OCI-LY1 (cell line): Measurements from ENCODE around the gene TPCN2.

Source experiments
- H2AFZ ChIP-seq: fragments of 200-600 bp; sonication (generic), shearing (Covaris generic); 2 replicates; pipeline ENCODE4 v1.6.0; 2014; ENCODE audit warnings: antibody characterized with exemption, mild to moderate bottlenecking, low read length
- H3F3A ChIP-seq: fragments of 200-600 bp; sonication (generic), shearing (Covaris generic); 2 replicates; pipeline ENCODE4 v1.6.0; 2014; ENCODE audit warnings: mild to moderate bottlenecking, antibody characterized with exemption, low read length, moderate library complexity; ENCODE audit not compliant: insufficient read depth
- H3K27ac ChIP-seq: fragments of 200-600 bp; sonication (generic); 2 replicates; pipeline ENCODE4 v1.5.1; 2014; ENCODE audit warnings: low read length, mixed run types, mild to moderate bottlenecking, low read depth; ENCODE audit not compliant: poor library complexity, severe bottlenecking
- H3K27me3 ChIP-seq: fragments of 200-600 bp; sonication (generic); 2 replicates; pipeline ENCODE4 v1.6.0; 2014; ENCODE audit warnings: antibody characterized with exemption, mild to moderate bottlenecking, low read length, moderate library complexity; ENCODE audit not compliant: insufficient read depth
- H3K36me3 ChIP-seq: fragments of 200-600 bp; sonication (generic); 2 replicates; pipeline ENCODE4 v1.6.1; 2014; ENCODE audit warnings: mild to moderate bottlenecking, antibody characterized with exemption, low read length, moderate library complexity, mixed read lengths; ENCODE audit not compliant: insufficient read depth
- H3K4me1 ChIP-seq: fragments of 200-600 bp; sonication (generic); 2 replicates; pipeline ENCODE4 v1.5.1; 2014; ENCODE audit warnings: mild to moderate bottlenecking, low read length, moderate library complexity; ENCODE audit not compliant: insufficient read depth, severe bottlenecking
- H3K4me2 ChIP-seq: fragments of 200-600 bp; sonication (generic), shearing (Covaris generic); 2 replicates; pipeline ENCODE4 v1.6.1; 2014; ENCODE audit warnings: low read length
- H3K4me3 ChIP-seq: fragments of 200-600 bp; sonication (generic); 2 replicates; pipeline ENCODE4 v1.5.1; 2014; ENCODE audit warnings: low read length, low read depth, mild to moderate bottlenecking, mixed read lengths; ENCODE audit not compliant: poor library complexity, severe bottlenecking
- H3K79me2 ChIP-seq: fragments of 200-600 bp; shearing (Covaris generic); 2 replicates; pipeline ENCODE4 v1.6.1; 2016; ENCODE audit warnings: mixed run types, low read length, mixed read lengths; ENCODE audit not compliant: insufficient read depth
- H3K9ac ChIP-seq: fragments of 200-600 bp; sonication (generic), shearing (Covaris generic); 2 replicates; pipeline ENCODE4 v1.6.1; 2014; ENCODE audit warnings: mild to moderate bottlenecking, low read length, mixed read lengths
- H3K9me2 ChIP-seq: fragments of 200-600 bp; sonication (generic), shearing (Covaris generic); 2 replicates; pipeline ENCODE4 v1.6.1; 2014; ENCODE audit warnings: low read depth, mild to moderate bottlenecking, low read length, mixed read lengths
- H3K9me3 ChIP-seq: fragments of 200-600 bp; shearing (Covaris generic); 2 replicates; pipeline ENCODE4 v1.6.1; 2014; ENCODE audit warnings: low read length, mixed read lengths
- H4K20me1 ChIP-seq: fragments of 200-600 bp; sonication (generic), shearing (Covaris generic); 2 replicates; pipeline ENCODE4 v1.6.0; 2016; ENCODE audit warnings: mild to moderate bottlenecking, low read length; ENCODE audit not compliant: insufficient read depth
- CTCF ChIP-seq: fragments of 200-600 bp; sonication (generic), shearing (Covaris generic); IDR thresholded peaks from 2 replicates; pipeline ENCODE4 v1.5.1; 2017; ENCODE audit warnings: mild to moderate bottlenecking, antibody characterized with exemption, low read length, moderate library complexity, mixed read lengths
- EZH2 ChIP-seq: fragments of 200-600 bp; sonication (generic), shearing (Covaris generic); IDR thresholded peaks from 2 replicates; pipeline ENCODE4 v1.8.0; 2017; ENCODE audit warnings: borderline replicate concordance, mixed run types, mild to moderate bottlenecking, antibody characterized with exemption, low read length, moderate library complexity, mixed read lengths

The TPCN2 gene

GRCh38 chr11:69153661-69154060 lies 104.9 kb downstream of the TPCN2 start:
- H3K36me3 ChIP-seq: no peaks in the 10 kb centered on the region

GRCh38 chr11:69154211-69154913 lies 105.6 kb downstream of the TPCN2 start:
- Histone ChIP-seq H3K9me3 (no peaks in the 10 kb centered on the region), H2AFZ (no peak overlapping the region), H3K9ac (no peak overlapping the region), H3K9me2 (no peaks in the 10 kb centered on the region), H3K4me1 (no peaks in the 10 kb centered on the region), H3K27ac (no peak overlapping the region), H3K36me3 (no peaks in the 10 kb centered on the region), H3K27me3 (no peaks in the 10 kb centered on the region; the same call in 1 of the 2 replicates), H3F3A (no peaks in the 10 kb centered on the region), H3K4me3 (no peak overlapping the region), H4K20me1 (no peaks in the 10 kb centered on the region), H3K4me2 (no peak overlapping the region), H3K79me2 (no peaks in the 10 kb centered on the region)
- no peak for TF ChIP-seq EZH2

More at GRCh38 chr11:69153661-69154060, 104.9 kb downstream of the TPCN2 start:
- no peak for TF ChIP-seq EZH2
- no peak for TF ChIP-seq CTCF
- Histone ChIP-seq H3K4me3 (no peak overlapping the region), H3K79me2 (no peaks in the 10 kb centered on the region), H3K27ac (no peak overlapping the region), H3K9me3 (no peaks in the 10 kb centered on the region), H3K27me3 (no peaks in the 10 kb centered on the region; the same call in 1 of the 2 replicates), H3F3A (no peaks in the 10 kb centered on the region), H2AFZ (no peak overlapping the region), H3K4me1 (no peaks in the 10 kb centered on the region), H3K4me2 (no peak overlapping the region), H4K20me1 (no peaks in the 10 kb centered on the region), H3K9ac (no peak overlapping the region), H3K9me2 (no peaks in the 10 kb centered on the region)

GRCh38 chr11:69154938-69155301 lies 106.2 kb downstream of the TPCN2 start:
- Histone ChIP-seq H3K4me2 (no peak overlapping the region), H3K27ac (no peak overlapping the region), H3F3A (no peaks in the 10 kb centered on the region), H4K20me1 (no peaks in the 10 kb centered on the region), H3K9me2 (no peaks in the 10 kb centered on the region), H3K36me3 (no peaks in the 10 kb centered on the region), H3K79me2 (no peaks in the 10 kb centered on the region), H3K9me3 (no peaks in the 10 kb centered on the region), H3K4me3 (no peak overlapping the region), H2AFZ (no peak overlapping the region), H3K4me1 (no peaks in the 10 kb centered on the region), H3K27me3 (no peaks in the 10 kb centered on the region; the same call in 1 of the 2 replicates), H3K9ac (no peak overlapping the region)
- no peak for TF ChIP-seq EZH2
- TF ChIP-seq CTCF: no peak
